Endothelial cell of umbilical vein (primary cell): Measurements from ENCODE around the gene SPG7. TPM values are rescaled to one million over a fixed set of nuclear protein-coding genes. Genes with fewer than 3 reads are reported as not detected.

Source experiments
- BruUV-seq: library from RNA; stranded (reverse); fragments of 400-500 nt; replicated peaks from 2 replicates; lab custom pipeline; 2021; lab: Mats Ljungman, UMichigan
- CTCF ChIA-PET: fragments of 300-600, 350-600 bp; sonication (Branson Sonifier 250); formaldehyde crosslinking; loops from one replicate; lab custom pipeline; 2021; ENCODE audit warnings: antibody characterized with exemption, inconsistent platforms; lab: Charles Lee
- POLR2A ChIA-PET: fragments of 300-600, 350-600 bp; sonication (Branson Sonifier 250); formaldehyde crosslinking; loops from one replicate; lab custom pipeline; 2021; ENCODE audit warnings: antibody characterized with exemption, inconsistent platforms; lab: Charles Lee
- DNase-seq: peaks from one replicate; pipeline ENCODE4 v3.0.0-alpha.2; 2011; ENCODE audit warnings: low read depth, low spot score
- FAIRE-seq: peaks from 2 replicates; lab custom pipeline; 2011; peaks lifted over from hg19 to GRCh38; lab: Jason Lieb, UNC
- H2AFZ ChIP-seq: 2 replicates; pipeline ENCODE4 v1.6.0; 2012; ENCODE audit warnings: low read depth, low read length, control low read depth, inconsistent platforms
- H3K27ac ChIP-seq: 2 replicates; pipeline ENCODE4 v1.5.1; 2011; ENCODE audit warnings: low read depth, mild to moderate bottlenecking, control low read depth, low read length, moderate library complexity; ENCODE audit not compliant: insufficient read depth
- H3K27me3 ChIP-seq, 2 experiments: 2 replicates each; pipeline versions ENCODE4 v1.6.0 to v1.6.1; 2011; ENCODE audit warnings: low read length in 2 of 2, mixed read lengths in 1 of 2; ENCODE audit not compliant: control insufficient read depth in 2 of 2, insufficient read depth in 2 of 2
- H3K36me3 ChIP-seq, 2 experiments: 2 replicates in 1 of 2; 3 replicates in 1 of 2; pipeline ENCODE4 v1.5.1; 2011; ENCODE audit warnings: low read length in 2 of 2, mild to moderate bottlenecking in 1 of 2, moderate library complexity in 1 of 2; ENCODE audit not compliant: control insufficient read depth in 2 of 2, insufficient read depth in 2 of 2; ENCODE audit errors: extremely low read depth in 1 of 2
- H3K4me1 ChIP-seq: 3 replicates; pipeline ENCODE4 v1.5.1; 2011; ENCODE audit warnings: mild to moderate bottlenecking, low read length; ENCODE audit not compliant: control insufficient read depth, insufficient read depth; ENCODE audit errors: extremely low read depth
- H3K4me2 ChIP-seq: 2 replicates; pipeline ENCODE4 v1.6.1; 2011; ENCODE audit warnings: low read length, control low read depth, mixed read lengths; ENCODE audit not compliant: insufficient read depth
- H3K4me3 ChIP-seq, 3 experiments: fragments of 200-600 bp in 1 of 3; sonication (generic), shearing (Covaris generic) in 1 of 3; replicated peaks in 1 of 3; 2 replicates each; pipeline ENCODE4 v1.5.1; 2011 to 2016; ENCODE audit warnings: control low read depth in 3 of 3, low read length in 3 of 3, mild to moderate bottlenecking in 2 of 3, inconsistent platforms in 1 of 3, low read depth in 1 of 3, moderate library complexity in 1 of 3; ENCODE audit not compliant: insufficient read depth in 1 of 3
- H3K79me2 ChIP-seq: 2 replicates; pipeline ENCODE4 v1.6.0; 2012; ENCODE audit warnings: low read length, inconsistent platforms; ENCODE audit not compliant: control insufficient read depth, insufficient read depth
- H3K9ac ChIP-seq: replicated peaks from 2 replicates; pipeline ENCODE3; 2011; ENCODE audit warnings: low read length, control low read depth; ENCODE audit not compliant: insufficient read depth; ENCODE audit errors: extremely low read depth
- H3K9me1 ChIP-seq: replicated peaks from 3 replicates; pipeline ENCODE4 v1.6.0; 2011; ENCODE audit warnings: mild to moderate bottlenecking, low read length; ENCODE audit not compliant: control insufficient read depth, insufficient read depth; ENCODE audit errors: extremely low read depth
- H3K9me3 ChIP-seq: replicated peaks from 2 replicates; pipeline ENCODE4 v1.5.1; 2012; ENCODE audit warnings: low read length, inconsistent platforms; ENCODE audit not compliant: control insufficient read depth, insufficient read depth
- H4K20me1 ChIP-seq: replicated peaks from 2 replicates; pipeline ENCODE3; 2011; ENCODE audit warnings: mild to moderate bottlenecking, low read length; ENCODE audit not compliant: control insufficient read depth, insufficient read depth; ENCODE audit errors: extremely low read depth
- CTCF ChIP-seq, 2 donors: IDR thresholded peaks; 1 replicate in 1 of 2; 2 replicates in 1 of 2; pipeline ENCODE4 v1.5.1; 2011; ENCODE audit warnings: low read length in 2 of 2, mild to moderate bottlenecking in 2 of 2, moderate library complexity in 2 of 2, control low read depth in 1 of 2, inconsistent platforms in 1 of 2, low read depth in 1 of 2; ENCODE audit not compliant: insufficient read depth in 1 of 2; ENCODE audit errors: extremely low read depth in 1 of 2
- EZH2 ChIP-seq: IDR thresholded peaks from 2 replicates; pipeline ENCODE4 v1.6.1; 2012; ENCODE audit warnings: borderline replicate concordance, low read depth, mild to moderate bottlenecking, moderate library complexity, low read length, inconsistent platforms; ENCODE audit not compliant: severe bottlenecking
- FOS ChIP-seq: IDR thresholded peaks from 2 replicates; pipeline ENCODE4 v1.6.1; 2011; ENCODE audit warnings: mild to moderate bottlenecking, low read length, moderate library complexity, borderline replicate concordance; ENCODE audit not compliant: insufficient read depth
- GATA2 ChIP-seq: IDR thresholded peaks from 2 replicates; pipeline ENCODE4 v1.7.0; 2011; ENCODE audit warnings: low read depth, mild to moderate bottlenecking, moderate library complexity, mixed read lengths, low read length; ENCODE audit not compliant: insufficient read length, insufficient read depth
- JUN ChIP-seq: IDR thresholded peaks from 2 replicates; pipeline ENCODE4 v1.6.1; 2011; ENCODE audit warnings: borderline replicate concordance, low read depth; ENCODE audit not compliant: insufficient read length, insufficient read depth
- MYC ChIP-seq: IDR thresholded peaks from one replicate; pipeline ENCODE4 v1.6.1; 2011; ENCODE audit warnings: mild to moderate bottlenecking, low read depth, low read length
- POLR2A ChIP-seq: IDR thresholded peaks from 2 replicates; pipeline ENCODE4 v1.6.1; 2012; ENCODE audit warnings: low read depth, mild to moderate bottlenecking, control low read depth, low read length
- POLR2AphosphoS5 ChIP-seq: IDR thresholded peaks from 2 replicates; pipeline ENCODE4 v1.6.1; 2012; ENCODE audit warnings: low read depth, mild to moderate bottlenecking, control low read depth, low read length, moderate library complexity; ENCODE audit not compliant: insufficient read depth
- dilution Hi-C: fragments of 300-500 bp; cut with MboI; formaldehyde crosslinking; loops from one replicate; pipeline ENCODE4 v1.15.0; 2019; ENCODE audit warnings: low sequenced_read_pairs; ENCODE audit not compliant: extremely low pct_ligation_motif_present
- intact Hi-C: fragments of 100-400 bp; cut with micrococcal nuclease; formaldehyde crosslinking; loops from one replicate; pipeline ENCODE4 v1.10.0; 2022
- polyA plus RNA-seq, 4 experiments: library from polyadenylated mRNA; depleted of rRNA in 3 of 4; stranded (reverse) in 3 of 4; unstranded in 1 of 4; fragments of >200 nt; gene quantifications; 2 replicates each; pipeline versions ENCODE4 v1.2.1 to v1.2.3, GENCODE V29; 2011 to 2012; ENCODE audit warnings: missing spikeins in 1 of 4
- total RNA-seq: library from RNA; stranded (reverse); gene quantifications from 2 replicates; pipeline ENCODE4 v1.2.3, GENCODE V29; 2021
- TF ChIP-seq, protein P1 (sequence below): IDR thresholded peaks from 2 replicates; pipeline ENCODE4 v1.6.1; 2011; ENCODE audit not compliant: insufficient read depth, insufficient read length

The SPG7 gene
- total and polyA plus RNA-seq, 2 donors (not counting 3 experiments of a cell fraction or from before 2014, with no cell fraction given), result 90.2 to 146 TPM

- DNase-seq, result no peak
- peaks cover 0 to 1% of the 10 kb centered on the region in 2 experiments for H3K27me3 ChIP-seq
- no peak for FAIRE-seq
- H4K20me1 ChIP-seq, result no peaks in the 10 kb centered on the region
- POLR2A ChIA-PET, result no interaction called here
- H3K4me1 ChIP-seq, result peaks cover 9% of the 10 kb centered on the region
- no peak overlapping the region for H3K4me2 ChIP-seq
- BruUV-seq, result no TSS peak
- H3K9me3 ChIP-seq, result no peaks in the 10 kb centered on the region
- H3K36me3 ChIP-seq, result no peaks in the 10 kb centered on the region
- CTCF ChIA-PET, result no interaction called here
- H2AFZ ChIP-seq, result no peak overlapping the region
- TF ChIP-seq MYC, result no peak
- TF ChIP-seq GATA2, result no peak
- TF ChIP-seq POLR2A, result no peak
- TF ChIP-seq, protein P1, sequence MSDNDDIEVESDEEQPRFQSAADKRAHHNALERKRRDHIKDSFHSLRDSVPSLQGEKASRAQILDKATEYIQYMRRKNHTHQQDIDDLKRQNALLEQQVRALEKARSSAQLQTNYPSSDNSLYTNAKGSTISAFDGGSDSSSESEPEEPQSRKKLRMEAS, result no peak
- no peak for TF ChIP-seq POLR2AphosphoS5
- no peak for TF ChIP-seq JUN
- TF ChIP-seq FOS, result no peak
- no peak for TF ChIP-seq EZH2
- TF ChIP-seq CTCF (IDR thresholded peaks at IDR 0.05; ENCODE audit: extremely low read depth in 1 of 2, insufficient read depth in 1 of 2, low read depth in 1 of 2, low read length in 2 of 2), result no peak
- intact Hi-C loops, result loop anchor here (10.0 kb wide), 1 partner anchor 153 kb away; the partner anchor contains the start of genes VPS9D1 and ZNF276
- no peak overlapping the region for H3K4me3 ChIP-seq
- no peak overlapping the region for H3K27ac ChIP-seq
- H3K9me1 ChIP-seq, result no peaks in the 10 kb centered on the region
- dilution Hi-C loops, result no loop called here
- H3K79me2 ChIP-seq, result no peaks in the 10 kb centered on the region
- no peak overlapping the region for H3K9ac ChIP-seq
Observed at GRCh38 chr16:89571636-89572035, 63.4 kb downstream of the SPG7 start.
